Effector memory CD4-positive, alpha-beta T cell (primary cell): ENCODE measurements around the gene SPAG9.
A peak's percentile ranks its signal among the peaks of the same experiment; 100 is the strongest.

Experiments used
- DNase-seq, 3 donors: peaks; one replicate each; pipeline ENCODE4 v3.0.0-alpha.2; 2020
- H3K27ac ChIP-seq: 2 replicates; pipeline ENCODE4 v1.7.0; 2013; ENCODE audit warnings: mild to moderate bottlenecking, low read length, moderate library complexity; ENCODE audit not compliant: insufficient read depth, poor library complexity, severe bottlenecking
- H3K27me3 ChIP-seq: replicated peaks from 2 replicates; pipeline ENCODE4 v1.7.0; 2013; ENCODE audit warnings: mild to moderate bottlenecking, low read length; ENCODE audit not compliant: insufficient read depth, control insufficient read depth, poor library complexity, severe bottlenecking
- H3K36me3 ChIP-seq: 2 replicates; pipeline ENCODE4 v1.7.0; 2013; ENCODE audit warnings: mild to moderate bottlenecking, low read length, moderate library complexity; ENCODE audit not compliant: control insufficient read depth, insufficient read depth
- H3K4me1 ChIP-seq: 2 replicates; pipeline ENCODE4 v1.7.0; 2013; ENCODE audit warnings: low read length, mild to moderate bottlenecking; ENCODE audit not compliant: control insufficient read depth, insufficient read depth, poor library complexity, severe bottlenecking
- H3K4me3 ChIP-seq: 2 replicates; pipeline ENCODE4 v1.7.0; 2013; ENCODE audit warnings: low read length, low read depth, mild to moderate bottlenecking; ENCODE audit not compliant: insufficient read depth, poor library complexity, severe bottlenecking
- H3K9me3 ChIP-seq: 2 replicates; pipeline ENCODE4 v1.7.0; 2013; ENCODE audit warnings: mild to moderate bottlenecking, low read length, moderate library complexity; ENCODE audit not compliant: control insufficient read depth

SPAG9 gene

GRCh38 chr17:51046046-51046445 is 74.6 kb downstream of the SPAG9 start:
- no peaks in the 10 kb centered on the region for H3K9me3 ChIP-seq
- H3K27ac ChIP-seq, result no peak overlapping the region
- DNase-seq, result no peak
- H3K27me3 ChIP-seq, result no peaks in the 10 kb centered on the region
- H3K4me1 ChIP-seq, result no peaks in the 10 kb centered on the region
- H3K36me3 ChIP-seq, result peaks cover 5% of the 10 kb centered on the region
- no peak overlapping the region for H3K4me3 ChIP-seq

- no peak overlapping the region for H3K4me3 ChIP-seq
Observed at GRCh38 chr17:51045621-51046020, 75.0 kb downstream of the SPAG9 start.

GRCh38 chr17:51044976-51045375 is 75.7 kb downstream of the SPAG9 start:
- Histone ChIP-seq H3K36me3 (peaks cover 8% of the 10 kb centered on the region), H3K4me3 (no peak overlapping the region), H3K9me3 (no peaks in the 10 kb centered on the region), H3K27me3 (no peaks in the 10 kb centered on the region), H3K4me1 (no peaks in the 10 kb centered on the region), H3K27ac (no peak overlapping the region)
- no peak for DNase-seq

More at GRCh38 chr17:51045621-51046020, 75.0 kb downstream of the SPAG9 start:
- Histone ChIP-seq H3K4me1 (no peaks in the 10 kb centered on the region), H3K27me3 (no peaks in the 10 kb centered on the region), H3K27ac (no peak overlapping the region), H3K36me3 (peaks cover 5% of the 10 kb centered on the region), H3K9me3 (no peaks in the 10 kb centered on the region)
- no peak for DNase-seq

GRCh38 chr17:51036084-51036483 is 84.6 kb downstream of the SPAG9 start:
- Histone ChIP-seq H3K9me3 (no peaks in the 10 kb centered on the region), H3K4me1 (no peaks in the 10 kb centered on the region), H3K27ac (no peak overlapping the region), H3K27me3 (no peaks in the 10 kb centered on the region), H3K4me3 (no peak overlapping the region), H3K36me3 (peaks cover 3% of the 10 kb centered on the region)
- no peak for DNase-seq

- no peak overlapping the region for H3K27ac ChIP-seq
- H3K36me3 ChIP-seq, result peaks cover 2% of the 10 kb centered on the region
- no peaks in the 10 kb centered on the region for H3K9me3 ChIP-seq
- DNase-seq, result no peak
- H3K4me1 ChIP-seq, result no peaks in the 10 kb centered on the region
- H3K4me3 ChIP-seq, result no peak overlapping the region
- H3K27me3 ChIP-seq, result no peaks in the 10 kb centered on the region
Observed at GRCh38 chr17:51035431-51035830, 85.2 kb downstream of the SPAG9 start.

- Histone ChIP-seq H3K4me1 (no peaks in the 10 kb centered on the region), H3K9me3 (no peaks in the 10 kb centered on the region), H3K27me3 (no peaks in the 10 kb centered on the region), H3K4me3 (no peak overlapping the region), H3K27ac (no peak overlapping the region), H3K36me3 (no peaks in the 10 kb centered on the region)
- DNase-seq, result no peak
Observed at GRCh38 chr17:51034800-51035199, 85.9 kb downstream of the SPAG9 start.

- Histone ChIP-seq H3K36me3 (no peaks in the 10 kb centered on the region), H3K27ac (no peak overlapping the region), H3K27me3 (no peaks in the 10 kb centered on the region), H3K4me1 (no peaks in the 10 kb centered on the region), H3K4me3 (no peak overlapping the region), H3K9me3 (no peaks in the 10 kb centered on the region)
- no peak for DNase-seq
Observed at GRCh38 chr17:51032850-51033249, 87.8 kb downstream of the SPAG9 start.

GRCh38 chr17:51029568-51030463 is 90.9 kb downstream of the SPAG9 start:
- Histone ChIP-seq H3K36me3 (no peaks in the 10 kb centered on the region), H3K27me3 (no peaks in the 10 kb centered on the region), H3K4me1 (no peaks in the 10 kb centered on the region), H3K9me3 (no peaks in the 10 kb centered on the region), H3K27ac (peak overlapping the region; percentile 32), H3K4me3 (peak overlapping the region; percentile 19)
- DNase-seq, result no peak

- Histone ChIP-seq H3K27ac (peak overlapping the region; percentile 24), H3K4me3 (no peak overlapping the region)
- no peak for DNase-seq
Observed at GRCh38 chr17:51029142-51029541, 91.5 kb downstream of the SPAG9 start.

GRCh38 chr17:51028176-51028863 is 92.3 kb downstream of the SPAG9 start:
- H3K9me3 ChIP-seq, result no peaks in the 10 kb centered on the region
- no peak overlapping the region for H3K27ac ChIP-seq
- no peaks in the 10 kb centered on the region for H3K4me1 ChIP-seq
- no peak overlapping the region for H3K4me3 ChIP-seq
- H3K36me3 ChIP-seq, result no peaks in the 10 kb centered on the region
- no peaks in the 10 kb centered on the region for H3K27me3 ChIP-seq
- no peak for DNase-seq

More at GRCh38 chr17:51029142-51029541, 91.5 kb downstream of the SPAG9 start:
- Histone ChIP-seq H3K4me1 (no peaks in the 10 kb centered on the region), H3K9me3 (no peaks in the 10 kb centered on the region), H3K36me3 (no peaks in the 10 kb centered on the region), H3K27me3 (no peaks in the 10 kb centered on the region)
